ENCODE results near the gene MLXIP.

The MLXIP gene

DNA sequence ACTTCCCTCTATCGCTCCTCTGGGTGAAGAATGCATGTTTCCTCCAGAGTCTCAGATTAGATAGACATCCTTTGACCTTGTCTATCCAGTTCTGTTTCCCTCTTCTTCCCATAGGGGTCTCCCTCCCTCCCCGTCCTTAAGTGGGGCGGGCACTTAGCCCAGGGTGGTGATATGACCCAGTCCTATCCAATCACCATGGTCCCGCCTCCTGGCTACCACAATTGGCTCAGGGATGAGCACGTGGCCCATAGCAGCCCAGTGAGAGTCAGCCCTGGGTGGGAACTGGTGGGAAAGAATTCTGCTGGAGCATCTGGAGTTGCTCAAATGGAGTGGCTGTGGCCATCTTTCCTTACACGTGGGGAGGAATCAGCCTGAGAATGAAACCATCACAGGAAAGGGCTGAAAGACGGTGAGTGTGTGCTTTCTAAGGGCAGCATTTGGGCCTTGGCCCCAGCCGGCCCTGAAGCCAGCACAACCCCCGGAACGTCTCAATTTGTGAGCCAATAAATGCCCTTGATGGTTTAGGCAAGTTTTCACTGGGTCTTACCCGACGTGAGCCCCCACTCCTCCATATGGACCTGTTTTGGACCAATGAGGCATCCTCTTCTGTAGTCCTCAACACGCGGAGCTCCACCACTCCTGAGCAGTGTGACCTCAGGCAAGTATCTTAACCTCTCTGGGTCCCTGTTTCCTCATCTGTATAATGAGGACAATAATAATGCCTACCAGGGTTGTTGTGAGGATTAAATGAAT is 14.4 kb upstream of the MLXIP start (continued):
- peak; percentile 90 for TF ChIP-seq YY1 (tag by site-specific recombination; IDR thresholded peaks at IDR 0.05)
- TF ChIP-seq, protein P1, sequence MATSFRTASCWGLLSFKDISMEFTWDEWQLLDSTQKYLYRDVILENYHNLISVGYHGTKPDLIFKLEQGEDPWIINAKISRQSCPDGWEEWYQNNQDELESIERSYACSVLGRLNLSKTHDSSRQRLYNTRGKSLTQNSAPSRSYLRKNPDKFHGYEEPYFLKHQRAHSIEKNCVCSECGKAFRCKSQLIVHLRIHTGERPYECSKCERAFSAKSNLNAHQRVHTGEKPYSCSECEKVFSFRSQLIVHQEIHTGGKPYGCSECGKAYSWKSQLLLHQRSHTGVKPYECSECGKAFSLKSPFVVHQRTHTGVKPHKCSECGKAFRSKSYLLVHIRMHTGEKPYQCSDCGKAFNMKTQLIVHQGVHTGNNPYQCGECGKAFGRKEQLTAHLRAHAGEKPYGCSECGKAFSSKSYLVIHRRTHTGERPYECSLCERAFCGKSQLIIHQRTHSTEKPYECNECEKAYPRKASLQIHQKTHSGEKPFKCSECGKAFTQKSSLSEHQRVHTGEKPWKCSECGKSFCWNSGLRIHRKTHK (tag by site-specific recombination; IDR thresholded peaks at IDR 0.05): no peak
- TF ChIP-seq, protein P2, sequence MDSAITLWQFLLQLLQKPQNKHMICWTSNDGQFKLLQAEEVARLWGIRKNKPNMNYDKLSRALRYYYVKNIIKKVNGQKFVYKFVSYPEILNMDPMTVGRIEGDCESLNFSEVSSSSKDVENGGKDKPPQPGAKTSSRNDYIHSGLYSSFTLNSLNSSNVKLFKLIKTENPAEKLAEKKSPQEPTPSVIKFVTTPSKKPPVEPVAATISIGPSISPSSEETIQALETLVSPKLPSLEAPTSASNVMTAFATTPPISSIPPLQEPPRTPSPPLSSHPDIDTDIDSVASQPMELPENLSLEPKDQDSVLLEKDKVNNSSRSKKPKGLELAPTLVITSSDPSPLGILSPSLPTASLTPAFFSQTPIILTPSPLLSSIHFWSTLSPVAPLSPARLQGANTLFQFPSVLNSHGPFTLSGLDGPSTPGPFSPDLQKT (IDR thresholded peaks at IDR 0.05; ENCODE audit: borderline replicate concordance, low read depth, low read length): no peak
- no peak for TF ChIP-seq ZNF23 (tag by site-specific recombination; IDR thresholded peaks at IDR 0.05; ENCODE audit: borderline replicate concordance)
- no peak for TF ChIP-seq ZBTB17 (tag by site-specific recombination; IDR thresholded peaks at IDR 0.05)
- TF ChIP-seq GLIS1 (tag by site-specific recombination; IDR thresholded peaks at IDR 0.05): peak; percentile 29; the same call in 1 of the 2 replicates
- TF ChIP-seq ZNF701 (tag by site-specific recombination; IDR thresholded peaks at IDR 0.05): no peak
- TF ChIP-seq, protein P3, sequence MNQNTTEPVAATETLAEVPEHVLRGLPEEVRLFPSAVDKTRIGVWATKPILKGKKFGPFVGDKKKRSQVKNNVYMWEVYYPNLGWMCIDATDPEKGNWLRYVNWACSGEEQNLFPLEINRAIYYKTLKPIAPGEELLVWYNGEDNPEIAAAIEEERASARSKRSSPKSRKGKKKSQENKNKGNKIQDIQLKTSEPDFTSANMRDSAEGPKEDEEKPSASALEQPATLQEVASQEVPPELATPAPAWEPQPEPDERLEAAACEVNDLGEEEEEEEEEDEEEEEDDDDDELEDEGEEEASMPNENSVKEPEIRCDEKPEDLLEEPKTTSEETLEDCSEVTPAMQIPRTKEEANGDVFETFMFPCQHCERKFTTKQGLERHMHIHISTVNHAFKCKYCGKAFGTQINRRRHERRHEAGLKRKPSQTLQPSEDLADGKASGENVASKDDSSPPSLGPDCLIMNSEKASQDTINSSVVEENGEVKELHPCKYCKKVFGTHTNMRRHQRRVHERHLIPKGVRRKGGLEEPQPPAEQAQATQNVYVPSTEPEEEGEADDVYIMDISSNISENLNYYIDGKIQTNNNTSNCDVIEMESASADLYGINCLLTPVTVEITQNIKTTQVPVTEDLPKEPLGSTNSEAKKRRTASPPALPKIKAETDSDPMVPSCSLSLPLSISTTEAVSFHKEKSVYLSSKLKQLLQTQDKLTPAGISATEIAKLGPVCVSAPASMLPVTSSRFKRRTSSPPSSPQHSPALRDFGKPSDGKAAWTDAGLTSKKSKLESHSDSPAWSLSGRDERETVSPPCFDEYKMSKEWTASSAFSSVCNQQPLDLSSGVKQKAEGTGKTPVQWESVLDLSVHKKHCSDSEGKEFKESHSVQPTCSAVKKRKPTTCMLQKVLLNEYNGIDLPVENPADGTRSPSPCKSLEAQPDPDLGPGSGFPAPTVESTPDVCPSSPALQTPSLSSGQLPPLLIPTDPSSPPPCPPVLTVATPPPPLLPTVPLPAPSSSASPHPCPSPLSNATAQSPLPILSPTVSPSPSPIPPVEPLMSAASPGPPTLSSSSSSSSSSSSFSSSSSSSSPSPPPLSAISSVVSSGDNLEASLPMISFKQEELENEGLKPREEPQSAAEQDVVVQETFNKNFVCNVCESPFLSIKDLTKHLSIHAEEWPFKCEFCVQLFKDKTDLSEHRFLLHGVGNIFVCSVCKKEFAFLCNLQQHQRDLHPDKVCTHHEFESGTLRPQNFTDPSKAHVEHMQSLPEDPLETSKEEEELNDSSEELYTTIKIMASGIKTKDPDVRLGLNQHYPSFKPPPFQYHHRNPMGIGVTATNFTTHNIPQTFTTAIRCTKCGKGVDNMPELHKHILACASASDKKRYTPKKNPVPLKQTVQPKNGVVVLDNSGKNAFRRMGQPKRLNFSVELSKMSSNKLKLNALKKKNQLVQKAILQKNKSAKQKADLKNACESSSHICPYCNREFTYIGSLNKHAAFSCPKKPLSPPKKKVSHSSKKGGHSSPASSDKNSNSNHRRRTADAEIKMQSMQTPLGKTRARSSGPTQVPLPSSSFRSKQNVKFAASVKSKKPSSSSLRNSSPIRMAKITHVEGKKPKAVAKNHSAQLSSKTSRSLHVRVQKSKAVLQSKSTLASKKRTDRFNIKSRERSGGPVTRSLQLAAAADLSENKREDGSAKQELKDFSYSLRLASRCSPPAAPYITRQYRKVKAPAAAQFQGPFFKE (tag by site-specific recombination; IDR thresholded peaks at IDR 0.05; ENCODE audit: borderline replicate concordance): no peak
- no peak for TF ChIP-seq ZNF211 (tag by site-specific recombination; IDR thresholded peaks at IDR 0.05; ENCODE audit: low read depth)
- TF ChIP-seq ZNF521 (tag by site-specific recombination; IDR thresholded peaks at IDR 0.05): no peak
- no peak for TF ChIP-seq HOXD13 (CRISPR knock-in tag; IDR thresholded peaks at IDR 0.05; ENCODE audit: borderline replicate concordance)
- TF ChIP-seq ZNF777 (tag by site-specific recombination; IDR thresholded peaks at IDR 0.05; ENCODE audit: borderline replicate concordance): no peak
- TF ChIP-seq ZNF138 (tag by site-specific recombination; IDR thresholded peaks at IDR 0.05; ENCODE audit: borderline replicate concordance): no peak
- TF ChIP-seq, protein P4, sequence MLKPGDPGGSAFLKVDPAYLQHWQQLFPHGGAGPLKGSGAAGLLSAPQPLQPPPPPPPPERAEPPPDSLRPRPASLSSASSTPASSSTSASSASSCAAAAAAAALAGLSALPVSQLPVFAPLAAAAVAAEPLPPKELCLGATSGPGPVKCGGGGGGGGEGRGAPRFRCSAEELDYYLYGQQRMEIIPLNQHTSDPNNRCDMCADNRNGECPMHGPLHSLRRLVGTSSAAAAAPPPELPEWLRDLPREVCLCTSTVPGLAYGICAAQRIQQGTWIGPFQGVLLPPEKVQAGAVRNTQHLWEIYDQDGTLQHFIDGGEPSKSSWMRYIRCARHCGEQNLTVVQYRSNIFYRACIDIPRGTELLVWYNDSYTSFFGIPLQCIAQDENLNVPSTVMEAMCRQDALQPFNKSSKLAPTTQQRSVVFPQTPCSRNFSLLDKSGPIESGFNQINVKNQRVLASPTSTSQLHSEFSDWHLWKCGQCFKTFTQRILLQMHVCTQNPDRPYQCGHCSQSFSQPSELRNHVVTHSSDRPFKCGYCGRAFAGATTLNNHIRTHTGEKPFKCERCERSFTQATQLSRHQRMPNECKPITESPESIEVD (tag by site-specific recombination; IDR thresholded peaks at IDR 0.05): no peak
- TF ChIP-seq, protein P5, sequence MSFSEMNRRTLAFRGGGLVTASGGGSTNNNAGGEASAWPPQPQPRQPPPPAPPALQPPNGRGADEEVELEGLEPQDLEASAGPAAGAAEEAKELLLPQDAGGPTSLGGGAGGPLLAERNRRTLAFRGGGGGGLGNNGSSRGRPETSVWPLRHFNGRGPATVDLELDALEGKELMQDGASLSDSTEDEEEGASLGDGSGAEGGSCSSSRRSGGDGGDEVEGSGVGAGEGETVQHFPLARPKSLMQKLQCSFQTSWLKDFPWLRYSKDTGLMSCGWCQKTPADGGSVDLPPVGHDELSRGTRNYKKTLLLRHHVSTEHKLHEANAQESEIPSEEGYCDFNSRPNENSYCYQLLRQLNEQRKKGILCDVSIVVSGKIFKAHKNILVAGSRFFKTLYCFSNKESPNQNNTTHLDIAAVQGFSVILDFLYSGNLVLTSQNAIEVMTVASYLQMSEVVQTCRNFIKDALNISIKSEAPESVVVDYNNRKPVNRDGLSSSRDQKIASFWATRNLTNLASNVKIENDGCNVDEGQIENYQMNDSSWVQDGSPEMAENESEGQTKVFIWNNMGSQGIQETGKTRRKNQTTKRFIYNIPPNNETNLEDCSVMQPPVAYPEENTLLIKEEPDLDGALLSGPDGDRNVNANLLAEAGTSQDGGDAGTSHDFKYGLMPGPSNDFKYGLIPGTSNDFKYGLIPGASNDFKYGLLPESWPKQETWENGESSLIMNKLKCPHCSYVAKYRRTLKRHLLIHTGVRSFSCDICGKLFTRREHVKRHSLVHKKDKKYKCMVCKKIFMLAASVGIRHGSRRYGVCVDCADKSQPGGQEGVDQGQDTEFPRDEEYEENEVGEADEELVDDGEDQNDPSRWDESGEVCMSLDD (tag by site-specific recombination; IDR thresholded peaks at IDR 0.05): no peak
- no peak for TF ChIP-seq ZNF677 (tag by site-specific recombination; IDR thresholded peaks at IDR 0.05)
- TF ChIP-seq ZNF623 (tag by site-specific recombination; IDR thresholded peaks at IDR 0.05): no peak
- no peak for TF ChIP-seq ZNF670 (tag by site-specific recombination; IDR thresholded peaks at IDR 0.05; ENCODE audit: low read depth)
- TF ChIP-seq ZNF174 (tag by site-specific recombination; IDR thresholded peaks at IDR 0.05): no peak
- TF ChIP-seq, protein P6, sequence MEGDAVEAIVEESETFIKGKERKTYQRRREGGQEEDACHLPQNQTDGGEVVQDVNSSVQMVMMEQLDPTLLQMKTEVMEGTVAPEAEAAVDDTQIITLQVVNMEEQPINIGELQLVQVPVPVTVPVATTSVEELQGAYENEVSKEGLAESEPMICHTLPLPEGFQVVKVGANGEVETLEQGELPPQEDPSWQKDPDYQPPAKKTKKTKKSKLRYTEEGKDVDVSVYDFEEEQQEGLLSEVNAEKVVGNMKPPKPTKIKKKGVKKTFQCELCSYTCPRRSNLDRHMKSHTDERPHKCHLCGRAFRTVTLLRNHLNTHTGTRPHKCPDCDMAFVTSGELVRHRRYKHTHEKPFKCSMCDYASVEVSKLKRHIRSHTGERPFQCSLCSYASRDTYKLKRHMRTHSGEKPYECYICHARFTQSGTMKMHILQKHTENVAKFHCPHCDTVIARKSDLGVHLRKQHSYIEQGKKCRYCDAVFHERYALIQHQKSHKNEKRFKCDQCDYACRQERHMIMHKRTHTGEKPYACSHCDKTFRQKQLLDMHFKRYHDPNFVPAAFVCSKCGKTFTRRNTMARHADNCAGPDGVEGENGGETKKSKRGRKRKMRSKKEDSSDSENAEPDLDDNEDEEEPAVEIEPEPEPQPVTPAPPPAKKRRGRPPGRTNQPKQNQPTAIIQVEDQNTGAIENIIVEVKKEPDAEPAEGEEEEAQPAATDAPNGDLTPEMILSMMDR (tag by site-specific recombination; IDR thresholded peaks at IDR 0.05): peak; percentile 78
- TF ChIP-seq ZIC2 (tag by site-specific recombination; IDR thresholded peaks at IDR 0.05): no peak
- no peak for TF ChIP-seq ZSCAN16 (tag by site-specific recombination; IDR thresholded peaks at IDR 0.05)
- TF ChIP-seq ZNF549 (tag by site-specific recombination; IDR thresholded peaks at IDR 0.05): no peak
- TF ChIP-seq ZNF366 (tag by site-specific recombination; conservative IDR thresholded peaks at IDR 0.05): peak; percentile 78
- TF ChIP-seq SCRT2 (tag by site-specific recombination; IDR thresholded peaks at IDR 0.05): 0 out of 2 replicates have a peak, but pooled peaks have one; percentile 34

Measured in HEK293 (cell line).